GM12874 (cell line): ENCODE results near the gene SERAC1.

ENCODE experiments used
- CTCF ChIP-seq: IDR thresholded peaks from 2 replicates; pipeline ENCODE4 v1.5.1; 2011; ENCODE audit warnings: low read depth, mild to moderate bottlenecking, control low read depth, low read length, moderate library complexity; ENCODE audit not compliant: insufficient read depth

The SERAC1 gene

GRCh38 chr6:158150701-158151100 is 17.4 kb downstream of the SERAC1 start:
- no peak for TF ChIP-seq CTCF

- no peak for TF ChIP-seq CTCF
Measured at GRCh38 chr6:158149641-158150040, 18.4 kb downstream of the SERAC1 start.

GRCh38 chr6:158143700-158144099 is 24.4 kb downstream of the SERAC1 start:
- peak; percentile 35; the same call in 1 of the 2 replicates for TF ChIP-seq CTCF

- TF ChIP-seq CTCF = no peak
Measured at GRCh38 chr6:158142789-158143188, 25.3 kb downstream of the SERAC1 start.

- TF ChIP-seq CTCF = peak; percentile 41
Measured at GRCh38 chr6:158131926-158132325, 36.1 kb downstream of the SERAC1 start.

- TF ChIP-seq CTCF = no peak
Measured at GRCh38 chr6:158125271-158125670, 42.8 kb downstream of the SERAC1 start.

GRCh38 chr6:158124288-158124687 is 43.8 kb downstream of the SERAC1 start:
- TF ChIP-seq CTCF = no peak

GRCh38 chr6:158122048-158122447 is 46.0 kb downstream of the SERAC1 start:
- TF ChIP-seq CTCF = no peak
